ENCODE data around the gene OLA1.
A peak's percentile ranks its signal among the peaks of the same experiment; 100 is the strongest.

DNA sequence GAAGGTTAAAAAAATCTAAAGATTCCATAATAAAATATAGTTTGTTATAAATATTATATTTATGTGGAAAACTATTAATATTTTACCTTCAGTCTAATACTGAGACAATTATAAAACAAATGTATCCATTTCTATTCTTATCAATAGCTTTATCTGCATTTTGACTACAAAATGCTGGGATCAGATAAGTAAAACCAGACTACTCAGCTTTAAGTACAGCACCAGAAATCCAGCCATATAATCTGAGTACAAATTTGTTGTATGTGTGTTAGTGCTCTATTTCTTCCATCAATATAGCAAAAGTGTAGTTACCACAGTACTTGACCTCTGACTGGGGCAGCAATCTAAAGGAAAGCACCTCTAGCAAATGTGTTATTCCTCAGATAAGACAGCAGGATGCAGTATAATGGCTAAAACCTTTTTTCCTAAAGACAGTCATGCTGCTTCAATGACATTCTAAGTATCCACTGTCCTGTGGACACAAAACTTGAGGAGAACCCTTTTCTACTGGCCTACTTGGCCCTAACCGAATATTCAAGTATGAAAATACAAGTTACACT, 68.1 kb downstream of the OLA1 start:
- TF ChIP-seq CEBPB (IDR thresholded peaks at IDR 0.05) (no peak), RAD21 (conservative IDR thresholded peaks at IDR 0.05 in 1 of 2, IDR thresholded peaks at IDR 0.05 in 1 of 2) (no peak), POLR2A (IDR thresholded peaks at IDR 0.05; ENCODE audit: low read length) (no peak), BHLHE40 (IDR thresholded peaks at IDR 0.05; ENCODE audit: low read depth, low read length) (no peak), NR3C1 (IDR thresholded peaks at IDR 0.05) (no peak), EHMT2 (IDR thresholded peaks at IDR 0.05; ENCODE audit: low read depth) (no peak), EP300 (IDR thresholded peaks at IDR 0.05) (no peak), RNF2 (IDR thresholded peaks at IDR 0.05; ENCODE audit: borderline replicate concordance, low read depth) (no peak), MYC (IDR thresholded peaks at IDR 0.05; ENCODE audit: borderline replicate concordance, low read length) (no peak), SMC3 (IDR thresholded peaks at IDR 0.05) (0 out of 3 replicates have a peak, but pooled peaks have one; percentile 12)
- TF ChIP-seq, protein P1, sequence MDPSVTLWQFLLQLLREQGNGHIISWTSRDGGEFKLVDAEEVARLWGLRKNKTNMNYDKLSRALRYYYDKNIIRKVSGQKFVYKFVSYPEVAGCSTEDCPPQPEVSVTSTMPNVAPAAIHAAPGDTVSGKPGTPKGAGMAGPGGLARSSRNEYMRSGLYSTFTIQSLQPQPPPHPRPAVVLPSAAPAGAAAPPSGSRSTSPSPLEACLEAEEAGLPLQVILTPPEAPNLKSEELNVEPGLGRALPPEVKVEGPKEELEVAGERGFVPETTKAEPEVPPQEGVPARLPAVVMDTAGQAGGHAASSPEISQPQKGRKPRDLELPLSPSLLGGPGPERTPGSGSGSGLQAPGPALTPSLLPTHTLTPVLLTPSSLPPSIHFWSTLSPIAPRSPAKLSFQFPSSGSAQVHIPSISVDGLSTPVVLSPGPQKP (IDR thresholded peaks at IDR 0.05; ENCODE audit: low read depth, low read length): no peak
- TF ChIP-seq, protein P2, sequence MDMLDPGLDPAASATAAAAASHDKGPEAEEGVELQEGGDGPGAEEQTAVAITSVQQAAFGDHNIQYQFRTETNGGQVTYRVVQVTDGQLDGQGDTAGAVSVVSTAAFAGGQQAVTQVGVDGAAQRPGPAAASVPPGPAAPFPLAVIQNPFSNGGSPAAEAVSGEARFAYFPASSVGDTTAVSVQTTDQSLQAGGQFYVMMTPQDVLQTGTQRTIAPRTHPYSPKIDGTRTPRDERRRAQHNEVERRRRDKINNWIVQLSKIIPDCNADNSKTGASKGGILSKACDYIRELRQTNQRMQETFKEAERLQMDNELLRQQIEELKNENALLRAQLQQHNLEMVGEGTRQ (IDR thresholded peaks at IDR 0.05): no peak
- TF ChIP-seq, protein P3, sequence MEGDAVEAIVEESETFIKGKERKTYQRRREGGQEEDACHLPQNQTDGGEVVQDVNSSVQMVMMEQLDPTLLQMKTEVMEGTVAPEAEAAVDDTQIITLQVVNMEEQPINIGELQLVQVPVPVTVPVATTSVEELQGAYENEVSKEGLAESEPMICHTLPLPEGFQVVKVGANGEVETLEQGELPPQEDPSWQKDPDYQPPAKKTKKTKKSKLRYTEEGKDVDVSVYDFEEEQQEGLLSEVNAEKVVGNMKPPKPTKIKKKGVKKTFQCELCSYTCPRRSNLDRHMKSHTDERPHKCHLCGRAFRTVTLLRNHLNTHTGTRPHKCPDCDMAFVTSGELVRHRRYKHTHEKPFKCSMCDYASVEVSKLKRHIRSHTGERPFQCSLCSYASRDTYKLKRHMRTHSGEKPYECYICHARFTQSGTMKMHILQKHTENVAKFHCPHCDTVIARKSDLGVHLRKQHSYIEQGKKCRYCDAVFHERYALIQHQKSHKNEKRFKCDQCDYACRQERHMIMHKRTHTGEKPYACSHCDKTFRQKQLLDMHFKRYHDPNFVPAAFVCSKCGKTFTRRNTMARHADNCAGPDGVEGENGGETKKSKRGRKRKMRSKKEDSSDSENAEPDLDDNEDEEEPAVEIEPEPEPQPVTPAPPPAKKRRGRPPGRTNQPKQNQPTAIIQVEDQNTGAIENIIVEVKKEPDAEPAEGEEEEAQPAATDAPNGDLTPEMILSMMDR (IDR thresholded peaks at IDR 0.05): no peak
- TF ChIP-seq, protein P4, sequence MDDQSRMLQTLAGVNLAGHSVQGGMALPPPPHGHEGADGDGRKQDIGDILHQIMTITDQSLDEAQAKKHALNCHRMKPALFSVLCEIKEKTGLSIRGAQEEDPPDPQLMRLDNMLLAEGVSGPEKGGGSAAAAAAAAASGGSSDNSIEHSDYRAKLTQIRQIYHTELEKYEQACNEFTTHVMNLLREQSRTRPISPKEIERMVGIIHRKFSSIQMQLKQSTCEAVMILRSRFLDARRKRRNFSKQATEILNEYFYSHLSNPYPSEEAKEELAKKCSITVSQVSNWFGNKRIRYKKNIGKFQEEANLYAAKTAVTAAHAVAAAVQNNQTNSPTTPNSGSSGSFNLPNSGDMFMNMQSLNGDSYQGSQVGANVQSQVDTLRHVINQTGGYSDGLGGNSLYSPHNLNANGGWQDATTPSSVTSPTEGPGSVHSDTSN (IDR thresholded peaks at IDR 0.05): no peak

Data from A549 (cell line).